ENCODE results near the gene SULT2B1.

- TF ChIP-seq EZH2 (optimal IDR thresholded peaks at IDR 0.05; ENCODE audit: low read depth, low read length) (no peak), CTCF (IDR thresholded peaks at IDR 0.05; ENCODE audit: low read length) (no peak)
These were observed 40.6 kb upstream of the SULT2B1 start for GRCh38 chr19:48511321-48511731.
